ENCODE measurements around the gene BBOF1.
"Not testable (repeated sequence)": the region's sequence is repeated elsewhere in the genome, so short reads cannot be mapped to it uniquely, and the experiment has no call there.

Gene BBOF1

DNA sequence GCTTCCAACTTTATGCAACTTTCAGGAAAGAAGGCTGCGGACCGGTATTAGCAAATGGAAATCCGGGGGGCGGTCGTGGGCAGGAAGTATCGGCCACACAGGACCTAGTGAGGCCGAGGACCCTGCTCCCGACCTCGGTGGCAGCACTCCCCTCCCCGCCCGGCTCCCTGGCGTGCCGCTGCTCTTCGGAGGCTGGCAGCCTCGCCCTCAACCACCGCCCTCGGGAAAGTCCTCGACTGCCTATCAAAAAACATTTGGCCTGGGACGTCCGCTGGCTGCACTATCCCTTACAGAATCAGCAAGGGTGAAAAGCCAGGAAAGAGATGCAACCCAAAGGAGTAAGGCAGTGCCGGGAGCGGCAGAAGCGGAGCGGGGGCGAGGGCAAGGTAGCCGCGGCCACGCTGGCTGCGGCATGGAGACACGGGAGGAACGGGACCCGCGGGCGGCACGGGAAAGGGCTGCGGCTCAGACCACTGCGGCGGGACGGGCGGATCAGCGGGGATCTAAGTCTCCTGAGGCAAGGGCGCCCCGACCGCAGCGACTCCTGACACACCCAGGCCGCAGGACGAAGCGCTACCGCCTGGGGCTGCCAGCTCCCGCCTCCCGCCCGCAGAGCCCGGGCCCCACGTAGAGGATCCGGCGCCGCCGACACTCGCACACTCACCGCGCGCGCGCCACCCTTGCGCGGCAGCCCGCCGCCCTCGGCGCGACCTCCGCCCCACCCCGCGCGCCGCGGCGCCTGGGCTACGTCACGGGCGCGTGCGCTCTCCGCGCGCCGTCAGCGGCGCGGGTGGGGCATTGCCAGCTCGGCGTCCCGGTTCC lies at the start of gene BBOF1, which contains the start of gene ENTPD5:
BBOF1 (plus strand) TSS at position 764 of the 822 bp plus-strand sequence. CDS start 130 bp downstream, outside the sequence.
ENTPD5 (minus strand) TSS at position 703 of the 822 bp plus-strand sequence. CDS start 31,186 bp downstream, outside the sequence.
- DNase-seq, result peak; percentile 47

DNA sequence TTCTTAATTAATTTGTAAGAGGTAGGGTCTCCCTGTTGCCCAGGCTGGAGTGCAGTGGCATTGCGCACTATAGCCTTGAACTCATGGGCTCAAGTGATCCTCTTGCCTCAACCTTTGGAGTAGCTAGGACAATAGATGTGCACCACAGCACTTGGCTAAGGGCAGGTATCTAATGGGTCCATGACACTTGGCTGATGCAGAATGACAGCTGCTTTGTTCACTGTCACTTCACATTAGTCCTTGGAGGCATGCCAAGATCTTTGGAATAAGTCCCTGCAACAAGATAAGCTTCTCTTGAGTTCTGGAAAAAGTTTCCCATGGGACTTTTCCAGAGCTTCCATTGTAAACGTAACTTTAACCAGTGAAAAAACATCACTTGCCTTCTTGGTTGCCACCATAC lies 45.7 kb upstream of the BBOF1 start:
- no peak for DNase-seq

- DNase-seq, result no peak
These were observed 43.0 kb upstream of the BBOF1 start for GRCh38 chr14:73976125-73976524.

DNA sequence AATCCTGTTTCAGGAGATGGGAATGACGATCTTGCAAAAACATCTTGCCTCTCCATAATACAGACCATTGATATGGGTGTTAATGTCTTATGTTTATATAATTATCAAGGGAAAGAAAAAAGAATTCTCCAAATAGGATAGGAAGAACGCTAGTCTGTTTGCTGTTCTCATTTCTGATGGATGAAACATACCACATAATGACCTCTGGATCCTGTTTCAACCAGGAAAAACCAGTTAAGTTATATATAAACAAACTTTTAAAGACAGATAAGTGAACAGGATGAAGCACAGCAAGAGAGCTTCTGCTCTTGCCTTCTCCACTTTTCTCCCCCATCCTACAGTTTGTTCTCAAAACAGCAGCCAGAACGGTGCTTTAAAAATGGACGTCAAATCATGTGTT lies 41.3 kb upstream of the BBOF1 start:
- DNase-seq, result no peak

DNA sequence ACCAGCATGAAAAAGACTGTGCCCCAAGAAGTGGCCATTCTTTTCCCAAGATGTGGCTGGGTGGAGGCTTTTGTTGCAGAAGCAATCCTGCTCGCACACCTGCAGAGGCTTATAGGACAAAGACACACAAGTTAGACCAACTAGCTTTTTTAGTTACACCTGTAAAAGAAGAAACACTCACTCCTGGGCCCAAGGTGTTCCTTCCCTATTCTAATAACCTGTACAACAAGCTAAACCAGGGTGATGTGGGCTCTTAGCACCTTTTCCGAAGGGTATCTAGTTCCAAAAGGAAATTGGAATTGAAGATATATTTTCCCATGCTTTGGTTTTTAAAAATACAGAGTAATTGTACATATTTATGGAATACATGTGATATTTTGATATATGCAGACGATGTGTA lies 31.1 kb upstream of the BBOF1 start:
- no peak for DNase-seq

DNA sequence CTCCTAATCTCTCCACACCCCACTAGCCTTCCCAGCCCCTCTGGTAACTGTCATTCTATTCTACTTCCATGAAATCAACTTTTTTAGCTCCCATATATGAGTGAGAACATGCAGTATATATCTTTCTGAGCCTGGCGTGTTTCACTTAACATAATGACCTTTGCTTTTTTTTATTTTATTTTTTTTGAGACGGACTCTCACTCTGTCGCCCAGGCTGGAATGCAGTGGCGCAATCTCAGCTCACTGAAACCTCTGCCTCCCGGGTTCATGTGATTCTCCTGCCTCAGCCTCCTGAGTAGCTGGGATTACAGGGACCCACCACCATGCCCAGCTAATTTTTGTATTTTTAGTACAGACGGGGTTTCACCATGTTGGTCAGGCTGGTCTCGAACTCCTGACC lies 30.5 kb upstream of the BBOF1 start:
- DNase-seq, result not testable (repeated sequence)

- no peak for DNase-seq
These were observed 28.1 kb upstream of the BBOF1 start for GRCh38 chr14:73991092-73991491.

DNA sequence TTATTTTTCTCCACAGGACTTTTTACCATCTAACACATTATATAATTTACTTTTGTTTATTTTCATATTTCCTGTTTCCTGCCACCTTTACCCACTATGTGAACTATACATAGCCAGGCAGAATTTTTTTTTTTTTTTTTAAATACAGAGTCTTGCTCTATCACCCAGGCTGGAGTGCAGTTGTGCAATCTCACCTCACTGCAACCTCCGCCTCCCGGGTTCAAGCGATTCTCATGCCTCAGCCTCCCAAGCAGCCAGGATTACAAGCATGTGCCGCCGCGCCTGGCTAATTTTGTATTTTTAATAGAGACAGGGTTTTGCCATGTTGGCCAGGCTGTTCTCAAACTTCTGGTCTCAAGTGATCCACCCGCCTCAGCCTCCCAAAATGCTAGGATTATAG lies 24.2 kb upstream of the BBOF1 start:
- DNase-seq, result not testable (repeated sequence)

GRCh38 chr14:73995977-73996378 lies 23.2 kb upstream of the BBOF1 start:
- no peak for DNase-seq

- no peak for DNase-seq
These were observed 22.4 kb upstream of the BBOF1 start for GRCh38 chr14:73996731-73997107.

DNA sequence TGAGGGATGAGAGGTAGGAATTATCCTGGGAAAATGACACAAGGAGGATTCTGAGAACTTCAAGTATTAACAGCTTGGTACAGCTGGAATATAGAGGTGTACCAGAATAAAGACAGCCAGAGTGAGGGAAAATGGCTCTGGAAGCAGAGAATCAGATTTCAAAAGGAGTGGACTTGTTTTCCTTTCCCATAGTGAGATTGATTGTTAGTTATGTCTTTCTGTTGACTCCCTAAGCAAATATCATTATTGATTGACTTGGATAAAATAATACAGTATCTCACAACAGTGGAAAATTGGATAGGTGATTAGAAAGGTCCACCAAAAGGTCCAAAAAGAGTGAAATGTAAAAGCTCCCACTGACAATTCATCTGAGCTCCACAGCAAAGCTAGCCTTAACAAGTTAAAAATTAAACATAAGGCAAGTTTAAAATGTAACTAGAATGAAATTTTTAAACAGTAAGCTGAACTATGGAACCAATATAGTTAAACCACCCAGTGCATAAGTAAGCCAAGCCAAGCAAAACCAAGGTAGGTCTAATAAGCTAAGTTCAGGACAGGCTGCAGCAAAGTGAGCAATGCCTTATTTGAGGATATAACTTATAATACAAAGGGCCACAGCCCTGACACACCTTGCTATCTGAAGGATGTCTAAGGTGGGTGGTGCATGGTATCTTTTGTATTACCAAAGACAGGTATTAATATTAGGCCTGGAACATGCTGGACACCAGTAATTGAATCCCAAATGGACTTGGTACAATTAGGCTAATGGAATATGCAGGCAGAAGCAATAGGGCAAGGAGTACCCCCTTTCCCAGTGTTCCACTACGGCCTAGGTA lies 21.8 kb upstream of the BBOF1 start:
- no peak for DNase-seq

- no peak for DNase-seq
These were observed 21.2 kb upstream of the BBOF1 start for GRCh38 chr14:73997944-73998447.

DNA sequence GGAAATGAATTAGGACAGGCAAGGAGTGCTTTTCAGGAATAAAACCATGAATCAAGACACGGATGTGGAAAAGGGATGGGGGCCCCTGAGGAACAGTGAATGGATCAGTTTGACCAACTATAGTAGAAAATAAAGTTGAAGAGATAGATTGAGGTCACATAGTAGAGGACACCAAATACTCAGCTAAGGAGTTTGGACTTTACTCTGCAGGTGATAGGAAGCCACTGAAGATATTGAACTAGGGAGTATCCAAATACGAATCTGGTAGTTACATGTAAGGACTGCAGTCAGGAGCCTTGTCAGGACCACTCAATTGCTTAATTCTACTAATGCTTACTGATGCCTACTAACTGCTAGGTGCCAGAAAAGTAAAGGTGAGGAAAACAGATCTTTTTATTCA lies 20.4 kb upstream of the BBOF1 start:
- no peak for DNase-seq

GRCh38 chr14:74005664-74006063 lies 13.5 kb upstream of the BBOF1 start:
- DNase-seq, result not testable (repeated sequence)

- no peak for DNase-seq
These were observed 10.2 kb upstream of the BBOF1 start for GRCh38 chr14:74008843-74009499.

- DNase-seq, result no peak
These were observed 4.8 kb upstream of the BBOF1 start for GRCh38 chr14:74014299-74014698.

- no peak for DNase-seq
These were observed 4.0 kb upstream of the BBOF1 start for GRCh38 chr14:74015176-74015575.

GRCh38 chr14:74015963-74016362 lies 3.2 kb upstream of the BBOF1 start:
- DNase-seq, result no peak

- no peak for DNase-seq
These were observed 969 bp upstream of the BBOF1 start for GRCh38 chr14:74018174-74018585.

- DNase-seq, result no peak
These were observed 424 bp downstream of the BBOF1 start for GRCh38 chr14:74019408-74020137.

GRCh38 chr14:74022346-74022745 lies 3.2 kb downstream of the BBOF1 start:
- DNase-seq, result no peak

DNA sequence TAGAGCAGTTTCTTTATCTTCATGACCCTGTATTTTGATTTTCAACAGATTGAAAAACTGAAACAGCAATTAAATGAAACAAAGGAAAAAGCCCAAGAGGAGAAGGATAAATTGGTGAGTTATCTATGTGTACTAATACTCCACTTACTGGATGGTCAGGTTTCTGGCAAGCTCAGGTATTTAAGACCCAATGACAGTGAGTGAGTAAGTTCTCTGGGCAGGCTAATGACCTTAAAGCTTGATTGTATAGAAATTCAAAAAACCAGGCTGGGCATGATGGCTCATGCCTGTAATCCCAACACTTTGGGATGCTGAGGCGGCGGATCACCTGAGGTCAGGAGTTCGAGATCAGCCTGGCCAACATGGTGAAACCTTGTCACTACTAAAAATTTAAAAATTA lies 10.0 kb downstream of the BBOF1 start:
- no peak for DNase-seq

Measured in NCI-H510A (cell line).